OCI-LY1 (cell line): ENCODE data around the gene IL36G.

Experiments used
- H2AFZ ChIP-seq: fragments of 200-600 bp; sonication (generic), shearing (Covaris generic); 2 replicates; pipeline ENCODE4 v1.6.0; 2014; ENCODE audit warnings: antibody characterized with exemption, mild to moderate bottlenecking, low read length
- H3F3A ChIP-seq: fragments of 200-600 bp; sonication (generic), shearing (Covaris generic); 2 replicates; pipeline ENCODE4 v1.6.0; 2014; ENCODE audit warnings: mild to moderate bottlenecking, antibody characterized with exemption, low read length, moderate library complexity; ENCODE audit not compliant: insufficient read depth
- H3K27ac ChIP-seq: fragments of 200-600 bp; sonication (generic); 2 replicates; pipeline ENCODE4 v1.5.1; 2014; ENCODE audit warnings: low read length, mixed run types, mild to moderate bottlenecking, low read depth; ENCODE audit not compliant: poor library complexity, severe bottlenecking
- H3K27me3 ChIP-seq: fragments of 200-600 bp; sonication (generic); 2 replicates; pipeline ENCODE4 v1.6.0; 2014; ENCODE audit warnings: antibody characterized with exemption, mild to moderate bottlenecking, low read length, moderate library complexity; ENCODE audit not compliant: insufficient read depth
- H3K36me3 ChIP-seq: fragments of 200-600 bp; sonication (generic); 2 replicates; pipeline ENCODE4 v1.6.1; 2014; ENCODE audit warnings: mild to moderate bottlenecking, antibody characterized with exemption, low read length, moderate library complexity, mixed read lengths; ENCODE audit not compliant: insufficient read depth
- H3K4me1 ChIP-seq: fragments of 200-600 bp; sonication (generic); 2 replicates; pipeline ENCODE4 v1.5.1; 2014; ENCODE audit warnings: mild to moderate bottlenecking, low read length, moderate library complexity; ENCODE audit not compliant: insufficient read depth, severe bottlenecking
- H3K4me2 ChIP-seq: fragments of 200-600 bp; sonication (generic), shearing (Covaris generic); 2 replicates; pipeline ENCODE4 v1.6.1; 2014; ENCODE audit warnings: low read length
- H3K4me3 ChIP-seq: fragments of 200-600 bp; sonication (generic); 2 replicates; pipeline ENCODE4 v1.5.1; 2014; ENCODE audit warnings: low read length, low read depth, mild to moderate bottlenecking, mixed read lengths; ENCODE audit not compliant: poor library complexity, severe bottlenecking
- H3K79me2 ChIP-seq: fragments of 200-600 bp; shearing (Covaris generic); 2 replicates; pipeline ENCODE4 v1.6.1; 2016; ENCODE audit warnings: mixed run types, low read length, mixed read lengths; ENCODE audit not compliant: insufficient read depth
- H3K9ac ChIP-seq: fragments of 200-600 bp; sonication (generic), shearing (Covaris generic); 2 replicates; pipeline ENCODE4 v1.6.1; 2014; ENCODE audit warnings: mild to moderate bottlenecking, low read length, mixed read lengths
- H3K9me2 ChIP-seq: fragments of 200-600 bp; sonication (generic), shearing (Covaris generic); 2 replicates; pipeline ENCODE4 v1.6.1; 2014; ENCODE audit warnings: low read depth, mild to moderate bottlenecking, low read length, mixed read lengths
- H3K9me3 ChIP-seq: fragments of 200-600 bp; shearing (Covaris generic); 2 replicates; pipeline ENCODE4 v1.6.1; 2014; ENCODE audit warnings: low read length, mixed read lengths
- H4K20me1 ChIP-seq: fragments of 200-600 bp; sonication (generic), shearing (Covaris generic); 2 replicates; pipeline ENCODE4 v1.6.0; 2016; ENCODE audit warnings: mild to moderate bottlenecking, low read length; ENCODE audit not compliant: insufficient read depth
- CTCF ChIP-seq: fragments of 200-600 bp; sonication (generic), shearing (Covaris generic); IDR thresholded peaks from 2 replicates; pipeline ENCODE4 v1.5.1; 2017; ENCODE audit warnings: mild to moderate bottlenecking, antibody characterized with exemption, low read length, moderate library complexity, mixed read lengths
- EZH2 ChIP-seq: fragments of 200-600 bp; sonication (generic), shearing (Covaris generic); IDR thresholded peaks from 2 replicates; pipeline ENCODE4 v1.8.0; 2017; ENCODE audit warnings: borderline replicate concordance, mixed run types, mild to moderate bottlenecking, antibody characterized with exemption, low read length, moderate library complexity, mixed read lengths

The IL36G gene

GRCh38 chr2:112954364-112954763 lies 23.4 kb upstream of the IL36G start:
- Histone ChIP-seq H3K36me3 (no peaks in the 10 kb centered on the region), H3K9me3 (0 out of 2 replicates have a peak, but pooled peaks cover 3% of the 10 kb centered on the region), H2AFZ (no peak overlapping the region), H3K79me2 (no peaks in the 10 kb centered on the region), H3K4me2 (no peak overlapping the region), H3K27me3 (no peaks in the 10 kb centered on the region; the same call in 1 of the 2 replicates), H3K4me1 (no peaks in the 10 kb centered on the region), H3K27ac (no peak overlapping the region), H3F3A (no peaks in the 10 kb centered on the region), H3K9me2 (no peaks in the 10 kb centered on the region), H4K20me1 (no peaks in the 10 kb centered on the region), H3K9ac (no peak overlapping the region), H3K4me3 (no peak overlapping the region)
- no peak for TF ChIP-seq EZH2
- TF ChIP-seq CTCF: no peak

GRCh38 chr2:112957511-112957910 lies 20.3 kb upstream of the IL36G start:
- Histone ChIP-seq H3K4me1 (no peaks in the 10 kb centered on the region), H3K9me2 (no peaks in the 10 kb centered on the region), H3K79me2 (no peaks in the 10 kb centered on the region), H2AFZ (no peak overlapping the region), H3K27me3 (no peaks in the 10 kb centered on the region; the same call in 1 of the 2 replicates), H4K20me1 (no peaks in the 10 kb centered on the region), H3K4me2 (no peak overlapping the region), H3K27ac (no peak overlapping the region), H3F3A (no peaks in the 10 kb centered on the region), H3K4me3 (no peak overlapping the region), H3K36me3 (no peaks in the 10 kb centered on the region), H3K9me3 (0 out of 2 replicates have a peak, but pooled peaks cover 1% of the 10 kb centered on the region), H3K9ac (no peak overlapping the region)
- no peak for TF ChIP-seq EZH2
- no peak for TF ChIP-seq CTCF

GRCh38 chr2:112958428-112959108 lies 19.2 kb upstream of the IL36G start:
- Histone ChIP-seq H3K4me1 (no peaks in the 10 kb centered on the region), H3K79me2 (no peaks in the 10 kb centered on the region), H3F3A (no peaks in the 10 kb centered on the region), H3K4me2 (no peak overlapping the region), H4K20me1 (no peaks in the 10 kb centered on the region), H3K9ac (no peak overlapping the region), H3K36me3 (no peaks in the 10 kb centered on the region), H3K4me3 (no peak overlapping the region), H3K27me3 (no peaks in the 10 kb centered on the region; the same call in 1 of the 2 replicates), H3K27ac (no peak overlapping the region), H3K9me2 (no peaks in the 10 kb centered on the region), H3K9me3 (no peaks in the 10 kb centered on the region), H2AFZ (no peak overlapping the region)
- TF ChIP-seq EZH2: no peak
- peak; percentile 80 for TF ChIP-seq CTCF
